ENCODE results near the gene CDK6. TPM values are rescaled to one million over a fixed set of nuclear protein-coding genes. Genes with fewer than 3 reads are reported as not detected.

The CDK6 gene
- total and polyA plus RNA-seq, 8 donors = 2.6 to 86.3 (median 15.5) TPM

GRCh38 chr7:92645114-92646061 lies 191.0 kb downstream of the CDK6 start:
- DNase-seq = peak; percentile 37 to 59

GRCh38 chr7:92644406-92645113 lies 191.8 kb downstream of the CDK6 start:
- Histone ChIP-seq H3K4me3 (no peak overlapping the region), H3K27ac (peak overlapping the region in 4 of 5 donors; percentile 19 to 59 (median 38)), H3K4me1 (peaks cover 3 to 45% (median 31%) of the 10 kb centered on the region in 4 donors), H3K36me3 (no peaks in the 10 kb centered on the region), H3K27me3 (no peaks in the 10 kb centered on the region), H3K9me3 (no peaks in the 10 kb centered on the region)
- intact Hi-C loops (cut with DNase I; ENCODE audit: low total_unique reads) = no loop called here
- WGBS, 5 donors = 62 to 75% (median 67%) methylated on average over 6 of the region's 6 CpGs
- TF ChIP-seq CTCF (IDR thresholded peaks at IDR 0.05) = no peak
- no peak for TF ChIP-seq POLR2AphosphoS5 (IDR thresholded peaks at IDR 0.05)
- TF ChIP-seq POLR2A (IDR thresholded peaks at IDR 0.05) = no peak
- TF ChIP-seq EP300 (IDR thresholded peaks at IDR 0.05) = no peak
- DNase-seq = no peak

More at GRCh38 chr7:92645114-92646061, 191.0 kb downstream of the CDK6 start:
- H3K27me3 ChIP-seq = no peaks in the 10 kb centered on the region
- H3K4me1 ChIP-seq = peaks cover 3 to 45% (median 31%) of the 10 kb centered on the region in 4 donors
- H3K9me3 ChIP-seq = no peaks in the 10 kb centered on the region
- intact Hi-C loops (cut with DNase I; ENCODE audit: low total_unique reads) = no loop called here
- TF ChIP-seq EP300 (IDR thresholded peaks at IDR 0.05) = no peak
- TF ChIP-seq CTCF (IDR thresholded peaks at IDR 0.05) = no peak
- no peak for TF ChIP-seq POLR2A (IDR thresholded peaks at IDR 0.05)
- TF ChIP-seq POLR2AphosphoS5 (IDR thresholded peaks at IDR 0.05) = peak in 2 of 3 donors; percentile 22 to 31
- 30 to 44% (median 40%) methylated on average over 11 of the region's 11 CpGs for WGBS, 5 donors
- peak overlapping the region in 4 of 5 donors; percentile 21 to 59 (median 45) for H3K27ac ChIP-seq
- H3K4me3 ChIP-seq = no peak overlapping the region
- no peaks in the 10 kb centered on the region for H3K36me3 ChIP-seq

GRCh38 chr7:92643821-92644220 lies 192.6 kb downstream of the CDK6 start:
- DNase-seq = no peak
- WGBS, 5 donors = 79 to 96% (median 87%) methylated on average over 2 of the region's 2 CpGs
- no peak overlapping the region for H3K27ac ChIP-seq
- H3K4me3 ChIP-seq = no peak overlapping the region
- H3K36me3 ChIP-seq = no peaks in the 10 kb centered on the region
- H3K27me3 ChIP-seq = no peaks in the 10 kb centered on the region
- no peak for TF ChIP-seq CTCF (IDR thresholded peaks at IDR 0.05)
- TF ChIP-seq POLR2AphosphoS5 (IDR thresholded peaks at IDR 0.05) = no peak
- TF ChIP-seq POLR2A (IDR thresholded peaks at IDR 0.05) = no peak
- no peak for TF ChIP-seq EP300 (IDR thresholded peaks at IDR 0.05)
- H3K4me1 ChIP-seq = peaks cover 3 to 45% (median 31%) of the 10 kb centered on the region in 4 donors
- no peaks in the 10 kb centered on the region for H3K9me3 ChIP-seq
- intact Hi-C loops (cut with DNase I; ENCODE audit: low total_unique reads) = no loop called here

GRCh38 chr7:92641921-92642511 lies 194.4 kb downstream of the CDK6 start:
- no peaks in the 10 kb centered on the region for H3K9me3 ChIP-seq
- peak overlapping the region in 2 of 5 donors; percentile 9 to 22 for H3K27ac ChIP-seq
- no peak for TF ChIP-seq POLR2A (IDR thresholded peaks at IDR 0.05)
- TF ChIP-seq POLR2AphosphoS5 (IDR thresholded peaks at IDR 0.05) = no peak
- no peak for TF ChIP-seq EP300 (IDR thresholded peaks at IDR 0.05)
- TF ChIP-seq CTCF (IDR thresholded peaks at IDR 0.05) = no peak
- WGBS, 5 donors = 78 to 88% (median 83%) methylated on average over 4 of the region's 4 CpGs
- no peak for DNase-seq
- H3K36me3 ChIP-seq = no peaks in the 10 kb centered on the region
- no peak overlapping the region for H3K4me3 ChIP-seq
- H3K4me1 ChIP-seq = peaks cover 3 to 41% (median 27%) of the 10 kb centered on the region in 4 donors
- intact Hi-C loops (cut with DNase I; ENCODE audit: low total_unique reads) = no loop called here
- no peaks in the 10 kb centered on the region for H3K27me3 ChIP-seq

Data from stomach (tissue), 9 donors.